K562 (cell line): ENCODE measurements around the gene LRRC74B. TPM values are rescaled to one million over a fixed set of nuclear protein-coding genes. Genes with fewer than 3 reads are reported as not detected.
A peak's percentile ranks its signal among the peaks of the same experiment; 100 is the strongest.

ENCODE experiments used
- BRD4 ChIP-seq: fragments of 200-600 bp; sonication (generic); IDR thresholded peaks from 2 replicates; pipeline ENCODE4 v1.6.1; 2017; ENCODE audit warnings: inconsistent platforms
- BRF2 ChIP-seq: IDR thresholded peaks from 3 replicates; pipeline ENCODE4 v1.6.1; 2011; ENCODE audit warnings: borderline replicate concordance, mild to moderate bottlenecking; ENCODE audit not compliant: insufficient read length, insufficient read depth
- CBX1 ChIP-seq: sonication (generic); IDR thresholded peaks from 2 replicates; pipeline ENCODE4 v1.6.1; 2016; ENCODE audit warnings: antibody characterized with exemption, low read depth, mild to moderate bottlenecking
- CEBPZ ChIP-seq: fragments of 150-350 bp; IDR thresholded peaks from 2 replicates; pipeline ENCODE4 v1.6.1; 2014; ENCODE audit warnings: low read depth, mild to moderate bottlenecking, low read length, borderline replicate concordance
- CHCHD3 ChIP-seq: fragments of 250-450 bp; sonication (Bioruptor Pico); IDR thresholded peaks from 2 replicates; pipeline ENCODE4 v2.1.2; 2022; ENCODE audit warnings: mild to moderate bottlenecking
- CREM ChIP-seq: IDR thresholded peaks from 2 replicates; pipeline ENCODE4 v1.6.1; 2014; ENCODE audit warnings: antibody characterized with exemption, low read depth
- FOSL1 ChIP-seq: fragments of 200-800 bp; sonication (Bioruptor generic); conservative IDR thresholded peaks from 2 replicates; pipeline ENCODE4 v1.6.1; 2016; ENCODE audit warnings: missing genetic modification characterization, missing compliant biosample characterization
- HDAC8 ChIP-seq: fragments of 450-650 bp; IDR thresholded peaks from 2 replicates; pipeline ENCODE4 v1.6.1; 2016; ENCODE audit warnings: mild to moderate bottlenecking, missing genetic modification characterization, moderate library complexity, missing compliant biosample characterization
- HMG20A ChIP-seq: fragments of 450-650 bp; formaldehyde crosslinking; conservative IDR thresholded peaks from 2 replicates; pipeline ENCODE4 v1.4.0; 2020; ENCODE audit warnings: mild to moderate bottlenecking, mixed read lengths
- KAT8 ChIP-seq: fragments of 450-650 bp; IDR thresholded peaks from 2 replicates; pipeline ENCODE4 v1.6.1; 2016; ENCODE audit warnings: low read depth, mild to moderate bottlenecking
- NCOA1 ChIP-seq: fragments of 450-650 bp; IDR thresholded peaks from 2 replicates; pipeline ENCODE4 v1.6.1; 2016; ENCODE audit warnings: low read depth
- NFATC3 ChIP-seq: fragments of 450-650 bp; IDR thresholded peaks from 2 replicates; pipeline ENCODE4 v1.6.1; 2017; ENCODE audit warnings: mild to moderate bottlenecking
- NR4A1 ChIP-seq, 2 experiments: fragments of 250-450 bp in 1 of 2; fragments of 450-650 bp in 1 of 2; sonication (Bioruptor Pico) in 1 of 2; IDR thresholded peaks; 2 replicates each; pipeline versions ENCODE4 v1.4.0 to v1.6.1; 2016 to 2020; ENCODE audit warnings: mild to moderate bottlenecking in 2 of 2, missing compliant biosample characterization in 1 of 2, missing genetic modification characterization in 1 of 2, moderate library complexity in 1 of 2
- SAFB2 ChIP-seq: fragments of 200-400 bp; formaldehyde crosslinking; IDR thresholded peaks from 2 replicates; pipeline ENCODE4 v1.6.1; 2018; ENCODE audit warnings: borderline replicate concordance, low read length, low read depth, moderate library complexity; ENCODE audit not compliant: severe bottlenecking
- TEAD2 ChIP-seq: fragments of 450-650 bp; IDR thresholded peaks from 2 replicates; pipeline ENCODE4 v1.6.1; 2016; ENCODE audit warnings: missing genetic modification characterization, control low read depth, missing compliant biosample characterization
- TSHZ1 ChIP-seq: fragments of 250-450 bp; sonication (Bioruptor Pico); IDR thresholded peaks from 2 replicates; pipeline ENCODE4 v1.4.0; 2020; ENCODE audit warnings: mild to moderate bottlenecking, moderate library complexity
- ZBTB9 ChIP-seq: fragments of 450-650 bp; formaldehyde crosslinking; IDR thresholded peaks from 2 replicates; pipeline ENCODE4 v1.4.0; 2020; ENCODE audit warnings: mild to moderate bottlenecking, moderate library complexity
- ZKSCAN1 ChIP-seq: fragments of 150-350 bp; IDR thresholded peaks from 2 replicates; pipeline ENCODE4 v1.6.1; 2016; ENCODE audit warnings: low read depth, low read length
- ZNF133 ChIP-seq: fragments of 250-450 bp; sonication (Bioruptor Pico); IDR thresholded peaks from 2 replicates; pipeline ENCODE4 v1.4.0; 2020; ENCODE audit warnings: mild to moderate bottlenecking
- ZNF561 ChIP-seq: fragments of 450-650 bp; formaldehyde crosslinking; conservative IDR thresholded peaks from 2 replicates; pipeline ENCODE4 v1.4.0; 2020; ENCODE audit warnings: mild to moderate bottlenecking, moderate library complexity
- polyA plus RNA-seq, 8 experiments: library from polyadenylated mRNA; depleted of rRNA in 4 of 8; stranded (reverse) in 5 of 8; unstranded in 3 of 8; fragments of >200 nt; fragmentation: Nextera tagmentation in 2 of 8; fragmentation: Illumina TruSeq in 1 of 8; extraction: Ambion mirVana in 2 of 8; extraction: Trizol in 1 of 8; gene quantifications; 2 replicates each; pipeline versions ENCODE4 v1.2.1 to v1.2.3, GENCODE V29; 2011 to 2014; ENCODE audit warnings: inconsistent platforms in 1 of 8, missing spikeins in 1 of 8
- total RNA-seq, 7 experiments: library from RNA; depleted of rRNA in 6 of 7; stranded (reverse); fragments of >200 nt in 6 of 7; fragmentation: Illumina TruSeq in 2 of 7; extraction: Trizol in 2 of 7; gene quantifications; 2 replicates each; pipeline versions ENCODE4 v1.2.1 to v1.2.3, GENCODE V29; 2011 to 2021; ENCODE audit warnings: low replicate concordance in 1 of 7

LRRC74B gene
- total and polyA plus RNA-seq, 9 of the 15 experiments (the other 6 are each of a cell fraction or from before 2014, with no cell fraction given), result not detected

- TF ChIP-seq TSHZ1 (CRISPR knock-in tag) (peak; percentile 76; the same call in 1 of the 2 replicates), BRF2 (no peak), HMG20A (CRISPR knock-in tag) (0 out of 2 replicates have a peak, but pooled peaks have one; percentile 64), NR4A1 (CRISPR knock-in tag; IDR thresholded peaks at IDR 0.05) (peak; percentile 98), NR4A1 (tag; IDR thresholded peaks at IDR 0.05) (no peak), ZBTB9 (CRISPR knock-in tag) (peak; percentile 57), KAT8 (no peak), NFATC3 (no peak), BRD4 (no peak; the same call in 1 of the 2 replicates), HDAC8 (tag) (peak; percentile 83), FOSL1 (no peak), CBX1 (no peak), ZNF133 (CRISPR knock-in tag) (peak; percentile 89; the same call in 1 of the 2 replicates), CHCHD3 (CRISPR knock-in tag) (peak; percentile 96), CEBPZ (peak; percentile 12; the same call in 1 of the 2 replicates), SAFB2 (no peak), NCOA1 (no peak), ZNF561 (CRISPR knock-in tag) (peak; percentile 79; the same call in 1 of the 2 replicates), TEAD2 (no peak), ZKSCAN1 (no peak), CREM (no peak)
Observed at GRCh38 chr22:21013657-21014201, 32.0 kb upstream of the LRRC74B start (continued).
